ENCODE results near the gene DPH1. TPM values are rescaled to one million over a fixed set of nuclear protein-coding genes. Genes with fewer than 3 reads are reported as not detected.

DPH1 gene
- total and polyA plus RNA-seq, 10 donors = 20.6 to 58.5 (median 42.9) TPM

Small RNA genes within 50 kb of the gene (microRNA-seq; reads per million reads assigned to microRNA genes)
- 1,368 to 1,659 (median 1,417) reads per million in 3 donors for gene MIR132
- 44.6 to 50.5 (median 48.1) reads per million in 3 donors for gene MIR212

Small RNA genes within 50 kb of the gene (small RNA-seq; reads per million reads assigned to genes)
- 0 reads per million in 4 donors for gene AC090617.9
- gene MIR132 = 5.1 to 8.9 (median 7.4) reads per million in 4 donors
- gene MIR212 = 0.60 to 2.1 (median 1.4) reads per million in 4 donors
- 0 reads per million in 4 donors for gene OVCA2

Other genes starting within 250 kb of the DPH1 start
- 10 to 100 TPM; 17.2 to 28.1 (median 23.8) TPM for gene SMYD4, start 200.3 kb upstream of the DPH1 start, total RNA-seq
- 1 to 10 TPM; 3.8 to 6.1 (median 4.7) TPM for gene SMYD4, start 200.3 kb upstream of the DPH1 start, polyA plus RNA-seq
- 100 to 1,000 TPM in 1 of 7 donors, 10 to 100 TPM in 6; 25.2 to 101 (median 76.1) TPM for gene RPA1, start 200.1 kb upstream of the DPH1 start, total RNA-seq
- 10 to 100 TPM; 20.7 to 29.5 (median 24.2) TPM for gene RPA1, start 200.1 kb upstream of the DPH1 start, polyA plus RNA-seq
- 1 to 10 TPM in 5 of 7 donors, under 1 TPM in 2; 0.67 to 4.5 (median 2.1) TPM for gene RTN4RL1, start 4.8 kb upstream of the DPH1 start, total RNA-seq
- under 1 TPM; 0.09 to 0.67 (median 0.26) TPM for gene RTN4RL1, start 4.8 kb upstream of the DPH1 start, polyA plus RNA-seq
- gene OVCA2, start 11.9 kb downstream of the DPH1 start, total RNA-seq = 10 to 100 TPM; 20.9 to 51.3 (median 28.9) TPM
- gene OVCA2, start 11.9 kb downstream of the DPH1 start, polyA plus RNA-seq = 10 to 100 TPM; 52.9 to 68.8 (median 66.4) TPM
- 10 to 100 TPM in 6 of 7 donors, 1 to 10 TPM in 1; 7.0 to 59.6 (median 23.3) TPM for gene HIC1, start 24.9 kb downstream of the DPH1 start, total RNA-seq
- gene HIC1, start 24.9 kb downstream of the DPH1 start, polyA plus RNA-seq = 1 to 10 TPM; 1.3 to 4.7 (median 2.6) TPM

Measured in spleen (tissue), 11 donors.